Measurements from ENCODE around the gene TBKBP1.

TBKBP1 gene

GRCh38 chr17:47693731-47694580 is at the start of gene TBKBP1:
TSS of gene TBKBP1 (plus strand) at chr17:47694161. CDS start at chr17:47696113, 1,952 bp downstream.
- no peak for DNase-seq (ENCODE audit: low spot score)

DNA sequence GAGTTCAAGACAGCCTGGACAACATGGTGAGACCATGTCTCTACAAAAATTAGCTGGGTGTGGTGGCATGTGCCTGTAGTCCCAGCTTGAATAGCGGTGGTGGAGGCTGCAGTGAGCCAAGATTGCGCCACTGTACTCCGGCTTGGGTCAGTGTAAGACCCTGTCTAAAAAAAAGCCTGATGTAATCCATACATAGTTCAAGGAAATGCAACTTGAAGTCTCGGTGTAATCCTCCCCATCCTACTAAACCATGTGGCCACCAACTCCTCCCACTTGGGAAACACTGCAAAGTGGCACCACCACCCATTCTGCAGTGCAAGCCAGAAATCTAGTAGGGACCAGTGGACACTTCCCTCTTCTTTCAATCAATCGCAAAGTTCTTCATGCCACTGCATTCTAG is 49.6 kb upstream of the TBKBP1 start:
- DNase-seq (ENCODE audit: low spot score) = no peak

DNA sequence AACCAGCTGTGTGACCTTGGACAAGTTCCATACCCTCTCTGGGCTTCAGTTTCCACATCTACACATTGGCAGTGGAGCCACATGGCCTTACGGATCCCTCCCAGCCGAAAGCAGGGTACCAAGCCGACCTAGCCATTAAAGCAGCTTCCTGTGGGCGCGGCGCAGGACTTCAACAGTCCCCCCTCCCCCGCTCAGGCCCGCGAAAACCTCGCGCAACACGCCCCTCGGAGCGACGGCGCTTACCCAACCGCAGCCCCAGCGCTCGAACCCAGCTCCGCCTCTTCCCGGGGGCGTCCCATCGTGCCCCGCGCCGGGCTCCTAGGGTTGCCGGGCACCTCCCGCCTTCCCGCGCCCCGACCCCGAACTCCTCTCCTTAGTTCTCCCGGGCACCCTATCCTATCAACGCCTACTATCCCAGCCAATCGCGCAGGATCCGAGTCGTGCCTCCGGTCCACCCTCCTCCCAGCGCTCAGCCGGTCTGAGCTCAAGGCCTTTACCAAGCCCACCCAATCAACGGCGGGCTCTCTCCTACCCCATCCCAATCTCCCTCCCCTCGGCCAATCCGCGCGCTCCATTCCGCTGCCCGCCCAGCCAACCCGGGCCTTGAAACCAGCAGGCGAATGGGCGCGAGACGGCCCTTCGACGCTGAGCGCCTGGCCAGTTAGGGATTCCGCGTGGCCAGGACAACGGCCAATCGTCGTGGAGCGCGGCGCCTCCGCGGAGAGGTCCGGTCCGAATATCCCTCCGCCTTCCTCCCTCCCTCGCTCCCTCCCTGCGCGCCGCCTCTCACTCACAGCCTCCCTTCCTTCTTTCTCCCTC is 44.6 kb upstream of the TBKBP1 start, which contains the start of gene KPNB1:
Gene KPNB1, plus strand, starts transcription at position 767 of the 819 bp plus-strand sequence. CDS start 326 bp downstream, outside the sequence.
- DNase-seq (ENCODE audit: low spot score) = peak; percentile 99

- DNase-seq (ENCODE audit: low spot score) = no peak
Observed at GRCh38 chr17:47649972-47650524, 43.9 kb upstream of the TBKBP1 start.

DNA sequence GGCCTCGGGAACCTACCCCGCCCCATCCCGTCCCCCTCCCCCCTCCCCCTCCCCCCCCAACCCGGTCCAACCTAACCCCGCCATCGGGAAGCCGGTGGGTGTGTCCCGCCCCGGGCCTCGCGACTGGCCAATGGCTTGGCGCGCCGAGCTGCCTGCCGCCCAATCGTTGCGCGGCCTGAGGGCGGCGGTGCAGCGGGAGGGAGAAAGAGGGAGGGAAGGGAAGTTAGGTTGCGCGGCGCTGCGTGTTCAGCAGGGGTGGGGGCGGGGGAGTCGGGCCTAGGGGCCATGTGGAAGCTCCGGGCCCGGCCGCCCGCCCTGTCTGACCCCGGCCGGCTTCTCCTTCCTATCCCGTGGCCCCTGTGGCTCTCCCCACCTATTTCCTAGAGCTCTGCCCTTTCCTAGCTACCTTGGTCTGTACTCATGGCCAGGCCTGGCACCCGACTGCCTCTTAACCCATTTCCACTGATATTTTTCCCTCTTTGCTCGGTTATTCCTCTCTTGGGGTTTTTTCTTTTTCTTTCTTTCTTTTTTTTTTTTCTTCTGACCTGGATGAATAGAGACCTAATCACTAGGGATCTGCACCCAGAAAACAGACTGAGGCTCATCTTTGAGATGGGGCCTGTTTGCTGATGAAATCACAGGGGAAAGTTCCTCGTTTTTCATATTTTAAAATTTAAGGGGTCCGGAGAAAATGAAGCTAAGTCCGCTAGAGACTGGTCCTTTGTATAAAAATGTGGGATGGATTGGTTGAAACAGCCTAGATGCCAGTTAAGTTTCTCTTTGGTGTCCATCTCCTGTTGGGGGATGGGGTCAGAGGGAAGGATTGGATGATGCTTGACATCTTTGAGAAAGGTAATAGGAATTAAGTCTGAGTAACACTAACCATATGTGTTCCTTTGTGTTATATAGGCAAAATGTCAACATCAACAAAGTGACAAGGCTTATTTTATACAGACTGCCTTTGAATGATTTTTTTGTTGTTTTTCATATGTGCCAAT is 43.1 kb upstream of the TBKBP1 start:
- peak; percentile 94 for DNase-seq (ENCODE audit: low spot score)

- no peak for DNase-seq (ENCODE audit: low spot score)
Observed at GRCh38 chr17:47651704-47652103, 42.3 kb upstream of the TBKBP1 start.

DNA sequence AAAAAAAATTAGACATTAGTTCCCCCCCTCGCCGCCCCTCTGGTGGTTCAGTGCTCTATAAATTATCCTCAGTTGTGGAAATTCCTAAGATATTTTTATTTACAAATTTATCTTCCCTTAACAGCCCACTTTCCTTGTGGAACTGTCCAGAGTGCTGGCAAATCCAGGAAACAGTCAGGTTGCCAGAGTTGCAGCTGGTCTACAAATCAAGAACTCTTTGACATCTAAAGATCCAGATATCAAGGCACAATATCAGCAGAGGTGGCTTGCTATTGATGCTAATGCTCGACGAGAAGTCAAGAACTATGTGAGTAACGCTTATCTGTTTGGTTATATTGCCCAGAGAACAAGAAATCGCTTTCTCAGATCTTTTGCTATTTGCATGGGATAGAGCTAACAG is 41.4 kb upstream of the TBKBP1 start:
- DNase-seq (ENCODE audit: low spot score) = no peak

DNA sequence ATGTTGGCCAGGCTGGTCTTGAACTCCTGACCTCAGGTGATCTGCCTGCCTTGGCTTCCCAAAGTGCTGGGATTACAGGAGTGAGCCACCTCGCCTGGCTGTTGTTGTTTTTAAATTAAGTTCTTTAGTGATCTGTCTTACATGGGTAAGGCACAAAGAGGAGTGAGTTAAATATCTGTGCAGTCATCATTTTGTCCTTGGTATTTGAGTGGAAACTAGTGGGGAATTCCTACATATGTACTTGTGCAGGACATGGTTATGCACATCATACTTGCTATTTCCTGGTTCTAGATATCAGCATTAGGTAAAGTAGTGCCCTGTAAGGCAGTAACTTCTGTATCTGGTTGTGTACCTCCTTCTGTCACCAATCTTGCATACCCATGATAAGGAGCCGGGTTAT is 40.5 kb upstream of the TBKBP1 start:
- no peak for DNase-seq (ENCODE audit: low spot score)

DNA sequence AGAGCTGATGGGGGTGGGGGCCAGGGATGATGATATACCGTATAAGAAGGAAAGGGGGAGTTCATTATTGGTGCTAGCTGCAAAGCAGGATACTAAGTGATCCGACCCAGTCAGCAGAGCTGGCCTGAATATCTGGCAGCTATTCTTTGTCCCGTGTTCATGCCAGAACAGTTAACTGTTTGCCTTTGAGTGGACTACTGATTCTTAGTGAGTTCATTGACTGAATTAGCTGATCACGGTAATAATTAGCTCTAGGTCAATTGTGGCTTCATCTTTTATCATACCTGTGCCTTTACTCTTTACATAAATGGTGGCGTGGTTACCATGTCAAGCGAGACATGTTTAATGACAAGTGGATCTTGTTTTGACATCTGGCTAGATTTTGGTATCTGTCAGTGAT is 39.0 kb upstream of the TBKBP1 start:
- peak; percentile 22 for DNase-seq (ENCODE audit: low spot score)

DNA sequence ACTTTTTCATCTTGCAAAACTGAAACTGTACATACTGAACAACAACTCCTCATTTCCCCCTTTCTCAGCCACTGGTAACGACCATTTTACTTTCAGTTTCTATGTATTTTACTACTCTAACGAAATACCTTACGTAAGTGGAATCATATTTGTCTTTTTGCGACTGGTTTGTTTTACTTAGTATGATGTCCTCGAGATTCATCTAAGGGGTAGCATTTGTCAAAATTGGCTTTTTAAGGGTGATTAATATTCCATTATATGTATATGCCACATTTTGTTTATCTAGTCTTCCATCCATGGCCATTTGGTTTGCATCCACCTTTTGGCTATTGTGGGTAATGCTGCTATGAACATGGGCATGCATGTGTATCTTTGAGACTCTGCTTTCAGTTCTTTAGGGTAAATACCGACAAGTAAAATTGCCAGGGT is 33.9 kb upstream of the TBKBP1 start:
- DNase-seq (ENCODE audit: low spot score) = no peak

- DNase-seq (ENCODE audit: low spot score) = peak; percentile 59
Observed at GRCh38 chr17:47663912-47664623, 29.9 kb upstream of the TBKBP1 start.

GRCh38 chr17:47664624-47664941 is 29.4 kb upstream of the TBKBP1 start:
- DNase-seq (ENCODE audit: low spot score) = no peak

DNA sequence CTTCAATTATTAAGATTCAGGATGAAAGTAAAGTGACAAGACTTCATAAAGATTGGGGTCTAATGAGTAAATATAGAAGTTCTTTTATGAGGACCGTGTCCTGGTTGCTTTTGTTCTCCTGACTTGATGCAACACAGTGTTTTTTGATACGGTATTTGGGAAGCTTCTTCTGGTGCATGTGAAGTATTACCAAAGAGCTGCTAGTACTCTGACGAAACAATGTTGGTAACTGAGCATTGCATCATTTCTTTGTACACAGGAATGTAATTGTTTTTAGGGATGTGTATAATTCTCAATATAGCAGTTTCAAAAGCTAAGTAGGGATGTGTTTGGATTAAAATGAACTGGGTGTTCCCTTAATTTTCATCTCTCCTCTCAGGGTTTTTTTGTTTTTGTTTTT is 28.3 kb upstream of the TBKBP1 start:
- DNase-seq (ENCODE audit: low spot score) = no peak

DNA sequence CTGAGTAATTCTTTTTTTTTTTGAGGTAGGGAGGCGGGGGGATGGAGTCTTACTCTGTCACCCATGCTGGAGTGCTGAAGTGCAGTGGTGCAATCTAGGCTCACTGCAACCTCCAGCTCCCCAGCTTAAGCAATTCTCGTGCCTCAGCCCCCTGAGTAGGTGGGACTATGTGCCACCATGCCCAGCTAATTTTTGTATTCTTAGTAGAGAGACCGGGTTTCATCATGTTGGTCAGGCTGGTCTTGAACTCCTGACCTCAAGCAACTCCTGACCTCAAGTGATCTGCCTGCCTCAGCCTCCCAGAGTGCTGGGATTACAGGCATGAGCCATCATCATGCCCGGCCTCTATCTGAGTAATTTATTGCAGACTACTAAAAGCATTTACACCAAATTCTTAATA is 24.9 kb upstream of the TBKBP1 start:
- no peak for DNase-seq (ENCODE audit: low spot score)

- DNase-seq (ENCODE audit: low spot score) = no peak
Observed at GRCh38 chr17:47670064-47670463, 23.9 kb upstream of the TBKBP1 start.

DNA sequence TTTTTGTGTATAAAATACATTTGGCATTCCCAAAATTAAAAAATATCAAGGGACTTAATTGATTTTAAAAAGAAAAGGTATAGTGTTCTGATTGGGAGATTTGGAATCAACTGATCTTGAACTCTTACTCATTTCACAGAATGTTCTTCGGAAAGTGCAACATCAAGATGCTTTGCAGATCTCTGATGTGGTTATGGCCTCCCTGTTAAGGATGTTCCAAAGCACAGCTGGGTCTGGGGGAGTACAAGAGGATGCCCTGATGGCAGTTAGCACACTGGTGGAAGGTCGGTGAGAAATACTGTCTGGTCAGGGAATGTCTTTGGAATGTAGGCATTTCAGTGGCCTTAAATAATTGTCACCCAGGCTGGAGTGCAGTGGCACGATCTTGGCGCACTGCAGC is 19.5 kb upstream of the TBKBP1 start:
- no peak for DNase-seq (ENCODE audit: low spot score)

- no peak for DNase-seq (ENCODE audit: low spot score)
Observed at GRCh38 chr17:47675380-47676198, 18.4 kb upstream of the TBKBP1 start.

- DNase-seq (ENCODE audit: low spot score) = no peak
Observed at GRCh38 chr17:47676199-47676472, 17.8 kb upstream of the TBKBP1 start.

DNA sequence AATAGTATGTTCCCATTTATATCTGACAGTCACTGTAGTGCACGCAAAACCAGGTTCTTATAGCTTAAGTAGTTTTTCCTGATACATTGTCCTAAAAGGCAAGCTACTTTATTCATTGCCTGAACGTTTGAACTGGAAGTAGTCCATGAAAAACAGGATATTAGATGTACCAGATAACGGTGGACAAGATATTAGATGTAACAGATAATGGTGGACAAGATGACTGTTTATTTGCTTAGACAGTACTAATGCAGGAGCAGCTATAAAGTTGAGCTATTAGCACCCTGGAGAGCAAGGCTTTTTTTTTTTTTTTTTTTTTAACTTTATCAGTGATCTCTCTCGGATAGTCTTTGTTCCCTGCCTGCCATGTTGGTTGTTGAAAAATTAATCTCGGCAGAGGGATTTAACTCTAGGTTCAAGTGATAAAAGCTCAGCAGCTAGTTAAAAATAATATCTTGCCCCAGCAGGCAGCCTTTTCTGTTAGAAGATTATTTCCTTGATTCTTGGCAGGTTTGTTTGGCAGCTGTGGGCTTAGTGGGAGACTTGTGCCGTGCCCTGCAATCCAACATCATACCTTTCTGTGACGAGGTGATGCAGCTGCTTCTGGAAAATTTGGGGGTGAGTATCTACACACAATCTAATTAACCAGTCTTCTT is 17.3 kb upstream of the TBKBP1 start:
- no peak for DNase-seq (ENCODE audit: low spot score)

- no peak for DNase-seq (ENCODE audit: low spot score)
Observed at GRCh38 chr17:47678196-47678595, 15.8 kb upstream of the TBKBP1 start.
